GM18507 (cell line): Measurements from ENCODE around the gene NOS1AP.

Source experiments
- DNase-seq: peaks from one replicate; pipeline ENCODE4 v3.0.0; 2011; ENCODE audit warnings: low read depth; ENCODE audit not compliant: insufficient read length; ENCODE audit errors: extremely low spot score
- FAIRE-seq: peaks from 2 replicates; lab custom pipeline; 2011; peaks lifted over from hg19 to GRCh38; lab: Jason Lieb, UNC

NOS1AP gene

DNA sequence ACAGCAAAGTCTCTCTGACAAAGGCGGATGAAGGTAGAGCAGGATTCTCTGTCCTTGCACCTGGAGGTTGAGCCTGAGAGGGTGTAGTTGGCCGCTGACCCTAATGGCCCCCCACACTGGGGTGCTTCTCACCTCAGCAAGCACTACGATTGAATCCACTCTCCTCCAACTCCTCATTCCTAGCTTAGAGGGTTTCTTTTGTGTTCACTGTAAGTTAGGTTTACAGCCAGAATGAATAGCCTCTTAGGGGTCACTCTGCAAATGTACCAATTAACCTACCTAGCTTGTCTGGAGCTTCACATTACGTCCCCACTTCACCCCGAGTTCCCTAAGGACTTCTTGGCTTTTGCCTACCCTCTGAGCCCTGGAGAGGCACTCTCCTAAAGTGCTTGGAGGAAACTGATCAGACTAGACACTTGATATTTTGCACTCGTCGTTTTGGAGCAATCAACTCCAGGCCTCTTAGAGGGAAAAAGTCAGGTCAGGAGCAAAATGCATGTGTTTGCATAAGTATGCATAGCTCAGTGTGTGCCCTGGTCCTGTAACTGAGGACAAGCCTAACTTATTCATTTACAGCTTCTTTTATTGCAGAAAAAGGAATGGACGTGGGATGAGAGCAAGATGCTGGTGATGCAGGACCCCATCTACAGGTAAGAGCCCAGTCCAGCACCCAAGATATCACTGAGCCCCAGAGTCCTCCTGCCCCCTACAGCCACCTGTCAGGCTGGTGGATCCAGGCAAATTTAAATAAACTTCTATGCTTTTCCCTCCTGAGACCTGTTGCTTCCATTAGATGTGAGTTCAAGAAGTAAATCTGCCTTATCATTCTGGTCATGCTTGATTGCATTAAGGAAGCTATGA is 230.8 kb downstream of the NOS1AP start:
- no peak for FAIRE-seq
- DNase-seq, result no peak

DNA sequence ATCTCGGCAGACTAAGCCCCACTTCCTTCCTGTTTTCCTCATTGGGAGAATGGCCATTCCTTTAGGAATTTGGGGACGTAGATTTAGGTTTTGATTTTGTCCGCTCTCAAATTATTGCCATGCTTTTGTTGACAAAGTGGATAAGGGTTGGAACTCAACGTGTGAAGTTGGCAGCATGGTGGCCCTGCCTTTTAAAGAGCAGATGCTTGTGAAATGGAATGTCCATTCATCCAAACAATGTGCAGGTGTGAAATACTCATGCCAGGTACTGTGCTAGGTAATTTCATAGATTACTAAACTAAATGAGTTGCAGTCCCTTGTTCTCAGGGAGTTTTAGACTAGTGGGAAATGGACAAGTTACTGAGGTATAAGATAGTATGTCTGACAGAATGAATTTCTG is 232.2 kb downstream of the NOS1AP start:
- no peak for DNase-seq
- FAIRE-seq, result no peak

DNA sequence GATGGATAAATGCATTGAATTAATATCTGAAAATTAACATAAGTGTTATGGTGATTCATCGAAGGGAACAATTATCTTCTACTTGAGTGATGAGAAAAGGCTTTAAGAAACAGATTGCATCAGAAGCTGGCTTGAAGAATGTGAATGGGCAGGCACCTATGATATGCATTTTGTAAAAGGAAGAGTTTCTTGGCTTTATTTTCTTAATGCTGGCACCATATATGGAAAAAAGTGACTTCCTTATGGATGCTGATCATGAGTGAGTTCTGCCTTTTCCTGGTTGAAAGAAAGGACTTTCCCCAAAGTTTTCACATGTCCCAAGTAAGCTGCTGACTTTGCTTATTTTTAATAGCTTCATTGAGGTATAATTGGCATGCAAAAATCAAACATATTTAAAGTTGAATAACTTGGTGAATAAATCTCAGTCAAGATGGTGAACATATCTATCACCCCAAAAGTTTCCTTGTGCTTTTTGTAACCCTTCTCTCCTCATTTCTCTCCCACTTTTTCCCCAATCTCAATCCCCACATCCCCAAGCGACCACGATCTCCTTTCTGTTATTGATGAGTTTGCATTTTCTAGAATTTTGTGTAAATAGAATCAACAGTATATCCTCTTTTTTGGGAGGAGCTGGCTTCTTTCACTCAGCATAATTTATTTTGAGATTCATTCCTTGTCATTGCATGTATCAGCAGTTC is 233.0 kb downstream of the NOS1AP start:
- FAIRE-seq (no peak), DNase-seq (no peak)

DNA sequence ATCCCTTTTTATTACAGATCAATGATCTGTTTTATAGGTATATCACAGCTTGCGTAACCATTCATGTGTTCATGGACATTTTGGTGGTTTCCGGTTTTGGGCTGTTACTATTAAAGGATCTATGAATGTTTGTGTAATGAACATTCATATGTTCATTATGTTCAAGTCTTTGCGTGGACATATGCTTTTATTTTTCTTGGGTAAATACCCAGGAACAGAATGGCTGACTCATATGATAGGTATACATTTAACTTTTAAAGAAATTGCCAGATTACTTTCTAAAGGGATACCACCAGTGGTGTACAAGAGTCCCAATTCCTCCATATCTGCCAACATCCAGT is 233.5 kb downstream of the NOS1AP start:
- FAIRE-seq (no peak), DNase-seq (no peak)

DNA sequence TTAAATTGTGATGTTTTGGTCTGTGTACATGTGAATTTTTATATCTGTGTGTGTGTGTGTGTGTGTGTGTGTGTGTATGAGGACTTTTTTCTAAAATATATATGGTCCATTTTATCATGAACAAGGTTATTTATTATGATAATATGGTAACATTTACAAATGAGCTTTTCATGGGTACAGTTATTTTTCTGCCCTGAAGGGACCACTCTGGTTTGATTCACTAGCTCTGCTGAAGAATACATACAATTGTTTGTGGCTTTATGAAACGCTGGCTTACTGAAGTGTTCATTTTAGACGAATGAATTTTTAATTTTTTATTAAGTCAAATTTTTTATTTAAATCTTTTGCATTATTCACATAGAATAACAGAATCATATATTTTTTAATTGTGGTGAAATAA is 235.2 kb downstream of the NOS1AP start:
- FAIRE-seq, result no peak
- no peak for DNase-seq

DNA sequence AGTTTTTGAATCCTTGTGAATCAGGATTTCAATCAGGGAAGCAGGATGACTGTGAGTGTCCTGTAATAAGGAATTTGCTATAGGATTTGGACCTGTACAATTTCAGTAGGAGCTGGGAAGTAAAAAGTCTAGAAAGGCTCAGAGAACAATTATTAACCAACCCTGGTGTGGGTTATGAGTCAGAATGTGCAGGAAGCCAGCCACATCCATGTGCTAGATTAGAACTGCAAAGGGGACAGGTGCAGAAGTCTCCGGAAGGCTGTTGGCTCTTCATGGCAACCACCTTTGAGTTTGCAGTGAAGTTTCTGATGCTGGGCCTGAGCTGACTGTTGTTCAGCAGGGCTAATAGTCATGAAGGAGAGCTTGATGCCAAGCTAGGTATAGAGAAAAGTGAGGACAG is 236.5 kb downstream of the NOS1AP start:
- FAIRE-seq (no peak), DNase-seq (no peak)

DNA sequence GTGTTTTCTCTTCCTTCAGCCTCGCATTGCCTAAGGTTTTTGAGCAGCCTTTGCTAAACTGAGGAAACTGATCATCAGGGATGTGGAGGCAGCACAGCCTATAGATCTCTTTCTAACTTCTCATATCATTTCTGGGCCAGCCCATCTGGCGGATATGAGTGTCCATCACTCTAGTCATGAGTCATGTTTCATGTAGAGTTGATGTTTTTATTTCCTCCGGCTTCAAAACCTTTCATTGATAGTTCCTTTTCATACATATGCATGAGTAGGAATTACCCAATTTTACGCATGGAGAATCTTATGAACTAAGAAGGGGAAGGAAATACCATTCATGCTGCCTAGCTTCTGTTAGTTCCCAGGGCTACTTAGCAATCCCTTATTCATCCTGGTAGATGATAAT is 240.8 kb downstream of the NOS1AP start:
- FAIRE-seq, result no peak
- no peak for DNase-seq

DNA sequence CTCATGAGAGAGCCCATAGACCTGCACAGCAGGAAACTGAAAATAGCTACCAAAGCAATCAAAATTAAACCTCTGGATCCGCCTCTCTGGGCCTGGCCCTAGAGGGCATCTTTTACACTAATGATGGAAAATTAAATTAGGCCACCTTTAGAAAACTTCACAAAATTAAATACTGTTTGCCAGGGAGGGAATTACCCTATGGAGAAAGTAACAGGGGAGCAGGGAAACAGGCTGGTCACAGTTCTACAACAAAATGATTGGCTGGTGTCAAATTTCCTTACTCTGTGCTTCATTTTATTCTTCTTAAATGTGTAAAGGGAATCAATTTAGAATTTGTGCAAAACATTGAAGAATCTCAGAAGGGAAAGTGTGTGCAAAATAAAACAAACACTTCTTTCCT is 244.7 kb downstream of the NOS1AP start:
- DNase-seq (no peak), FAIRE-seq (no peak)

DNA sequence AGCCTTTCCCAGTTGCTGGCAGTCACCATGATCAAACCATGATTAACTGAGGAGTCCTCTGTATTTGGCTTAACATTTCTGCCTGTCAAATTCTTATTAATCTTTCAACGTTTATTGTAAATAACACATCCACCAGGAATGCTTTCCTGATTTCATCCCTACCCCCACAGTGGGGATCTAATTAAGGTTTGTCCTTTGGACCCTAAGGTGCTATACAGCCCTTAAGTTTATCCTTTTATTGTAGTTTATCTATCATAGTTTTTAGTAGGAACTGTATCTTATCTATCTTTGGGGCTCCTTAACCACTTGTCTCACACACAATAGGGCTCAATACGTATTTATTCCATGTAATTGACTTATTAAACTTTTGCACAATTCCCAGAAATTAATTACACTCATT is 246.2 kb downstream of the NOS1AP start:
- FAIRE-seq, result no peak
- no peak for DNase-seq

DNA sequence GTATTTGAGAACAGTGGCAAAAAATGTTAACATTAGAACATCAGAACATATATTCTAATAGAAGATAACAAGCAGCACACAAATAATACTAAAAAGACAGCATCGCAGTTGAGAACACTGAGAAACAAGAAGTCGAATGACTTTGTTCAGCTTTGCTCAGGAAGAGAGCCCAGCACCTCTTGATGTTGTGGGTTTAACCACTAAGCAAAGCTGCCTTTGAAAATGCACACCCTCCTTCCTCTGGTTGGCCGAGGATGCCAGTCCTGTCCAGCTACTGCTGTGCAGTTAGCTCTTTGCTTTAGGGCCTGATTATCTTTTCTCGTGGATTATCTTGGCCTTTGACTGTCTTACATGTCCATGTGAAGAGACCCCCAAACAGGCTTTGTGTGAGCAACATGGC is 246.7 kb downstream of the NOS1AP start:
- FAIRE-seq, result no peak
- DNase-seq, result no peak

DNA sequence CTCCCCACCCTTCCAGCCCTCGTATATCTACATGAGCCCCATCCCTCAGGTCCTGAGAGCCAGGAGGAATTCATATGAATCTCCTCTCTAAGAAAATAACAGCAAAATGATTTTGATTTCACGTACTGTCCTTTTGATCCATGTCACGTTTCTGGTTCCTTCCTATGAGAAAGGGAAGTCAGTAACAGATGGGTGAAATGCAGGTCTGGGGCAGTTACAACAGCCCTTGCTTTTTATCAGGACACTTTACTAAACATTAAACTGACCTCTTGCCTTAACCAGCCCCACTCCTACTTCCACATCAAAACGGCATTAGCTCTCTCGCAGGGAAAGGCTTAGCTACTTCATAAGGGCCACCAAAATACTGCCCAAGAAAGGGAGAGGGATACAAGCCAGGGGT is 248.1 kb downstream of the NOS1AP start:
- DNase-seq (no peak), FAIRE-seq (no peak)

DNA sequence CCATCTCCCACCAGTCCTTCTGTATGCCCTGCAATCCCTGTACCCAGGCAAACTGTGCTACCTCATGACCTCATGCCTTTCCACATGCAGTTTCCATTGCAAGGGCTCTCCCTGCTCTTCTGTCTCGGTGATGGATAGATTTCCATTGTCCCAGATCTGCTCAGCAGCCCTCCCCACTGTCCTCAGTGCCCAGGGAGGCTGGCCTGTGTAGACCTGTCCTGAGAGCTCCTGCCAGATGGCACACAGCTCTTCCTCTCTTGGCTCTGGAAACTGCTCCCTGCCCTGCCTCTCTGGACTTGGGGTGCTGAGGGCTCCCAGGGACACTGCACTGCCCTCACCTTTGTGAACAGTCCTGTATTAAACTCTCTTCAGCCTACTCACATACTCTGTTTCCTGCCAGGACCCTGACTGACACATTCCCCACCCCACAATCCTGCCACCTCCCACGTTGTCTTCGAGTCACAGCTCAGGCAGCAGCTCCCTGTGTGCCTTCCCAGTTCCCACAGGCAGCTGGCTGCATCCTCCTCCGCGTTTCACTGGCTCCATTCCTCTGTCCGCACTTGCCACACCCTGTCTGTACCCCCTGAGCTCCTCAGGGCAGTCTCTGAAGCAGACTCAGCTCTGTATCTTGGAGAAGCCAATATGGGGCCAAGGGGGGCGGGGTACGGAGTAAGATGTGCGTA is 250.1 kb downstream of the NOS1AP start:
- FAIRE-seq (no peak), DNase-seq (no peak)

DNA sequence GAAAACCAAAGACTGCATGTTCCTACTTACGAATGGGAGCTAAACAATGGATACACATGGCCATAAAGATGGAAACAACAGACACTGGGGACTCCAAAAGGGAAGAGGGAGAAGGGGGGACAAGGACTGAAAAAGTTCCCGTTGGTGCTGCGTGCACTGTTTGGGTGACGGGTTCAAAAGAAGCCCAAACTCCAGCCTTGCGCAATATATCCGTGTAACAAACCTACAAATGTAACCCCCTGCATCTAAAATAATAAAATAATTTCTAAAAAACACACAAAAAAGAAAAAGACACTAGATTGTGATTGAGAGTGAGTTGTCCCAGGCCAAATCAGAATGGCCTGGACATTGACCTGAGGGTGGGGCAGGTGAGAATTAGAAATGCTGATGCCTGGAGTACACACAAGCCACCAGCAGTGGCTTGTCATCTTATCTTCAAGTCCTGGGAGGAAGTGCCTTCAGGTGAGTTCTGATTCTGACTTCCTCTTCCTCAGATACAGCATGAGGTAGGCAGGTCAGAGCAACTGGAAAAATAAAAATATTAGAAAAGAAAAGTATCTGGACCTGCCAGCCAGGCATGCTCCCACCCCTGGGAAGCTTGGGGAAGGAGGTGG is 252.4 kb downstream of the NOS1AP start:
- FAIRE-seq, result no peak

DNA sequence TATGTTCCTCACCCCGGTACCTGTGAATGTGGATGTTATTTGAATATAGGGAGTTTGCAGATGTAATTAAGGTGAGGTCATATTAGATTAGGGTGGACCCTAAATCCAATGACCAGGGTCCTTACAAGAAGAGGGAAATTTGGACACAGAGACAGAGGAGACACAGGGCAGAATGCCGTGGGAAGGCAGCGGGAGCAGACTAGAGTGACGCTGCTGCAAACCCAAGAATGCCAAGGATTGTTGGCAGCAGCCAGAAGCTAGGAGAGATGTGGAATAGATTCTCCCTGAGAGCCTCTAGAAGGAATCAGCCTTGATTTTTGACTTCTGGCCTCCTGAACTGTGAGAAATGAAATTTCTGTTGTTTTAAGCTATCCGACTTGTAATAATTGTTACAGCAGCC is 253.5 kb downstream of the NOS1AP start:
- FAIRE-seq, result no peak
- no peak for DNase-seq

More for the DNA sequence above, 252.4 kb downstream of the NOS1AP start:
- no peak for DNase-seq

DNA sequence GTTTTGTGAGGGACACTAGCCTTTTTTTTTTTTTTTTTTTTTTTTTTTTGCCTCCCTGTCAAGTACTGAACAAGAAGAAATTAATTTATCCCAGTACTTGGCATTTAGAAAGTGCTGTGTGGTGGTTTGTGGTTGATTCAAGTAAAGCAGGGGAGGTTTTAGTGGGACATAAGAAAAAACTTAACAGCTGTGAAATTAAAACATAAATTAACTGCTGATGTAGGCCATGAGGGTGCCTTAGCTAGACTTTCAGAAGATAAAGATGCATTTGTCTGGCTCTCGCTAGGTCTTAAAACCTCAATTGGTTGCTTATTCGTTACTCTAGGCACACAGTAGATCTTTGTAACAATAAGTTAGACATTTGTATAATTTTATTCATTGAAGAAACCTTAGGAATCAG is 254.9 kb downstream of the NOS1AP start:
- DNase-seq (no peak), FAIRE-seq (no peak)

DNA sequence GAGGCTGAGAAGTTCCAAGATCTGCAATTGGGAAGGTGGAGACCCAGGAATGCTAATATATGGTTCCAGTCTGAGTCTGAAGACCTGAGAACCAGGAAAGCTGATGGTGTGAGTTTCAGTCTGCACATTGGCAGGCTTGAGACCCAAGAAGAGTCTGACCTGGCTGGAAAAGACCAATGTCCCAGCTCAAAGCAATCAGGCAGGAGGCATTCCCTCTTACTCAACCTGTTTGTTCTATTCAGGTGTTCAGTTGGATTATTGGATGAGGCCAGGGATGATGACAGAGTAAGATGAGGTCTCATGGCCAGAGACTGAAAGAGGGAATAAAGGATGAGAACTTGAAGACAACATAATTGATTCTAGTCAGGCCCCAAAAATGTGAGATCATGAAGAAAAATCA is 257.1 kb downstream of the NOS1AP start:
- no peak for DNase-seq
- FAIRE-seq, result no peak

DNA sequence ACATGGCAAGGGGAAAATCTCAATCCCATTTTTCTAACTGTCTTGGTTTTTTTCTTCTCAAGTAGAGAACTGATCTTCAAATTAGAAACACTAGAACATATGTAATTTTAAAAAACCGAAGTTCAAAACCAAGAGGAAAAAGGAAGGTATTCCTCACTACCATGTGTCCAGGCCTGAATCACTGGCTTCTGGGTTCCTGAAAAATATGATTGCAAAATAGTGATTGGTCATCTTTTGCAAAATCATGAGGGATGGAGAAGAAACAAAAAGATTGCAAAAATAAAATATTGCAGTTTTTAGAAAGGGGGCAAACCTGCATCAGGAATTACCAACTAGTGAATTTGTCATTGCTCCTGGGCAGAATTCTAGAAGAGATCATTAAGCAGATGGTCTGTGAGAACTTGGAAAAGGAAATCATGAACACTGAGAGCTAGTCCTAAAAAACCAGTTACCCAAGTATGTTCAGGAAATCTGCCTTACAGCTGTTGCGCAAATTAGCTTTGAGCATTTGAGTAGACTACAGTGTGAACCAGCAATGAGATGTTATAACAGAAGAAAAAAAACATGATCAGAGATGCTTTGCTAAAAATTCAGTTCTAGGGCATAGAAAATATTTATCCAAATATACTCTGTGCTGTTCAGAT is 257.8 kb downstream of the NOS1AP start:
- DNase-seq, result no peak
- no peak for FAIRE-seq

DNA sequence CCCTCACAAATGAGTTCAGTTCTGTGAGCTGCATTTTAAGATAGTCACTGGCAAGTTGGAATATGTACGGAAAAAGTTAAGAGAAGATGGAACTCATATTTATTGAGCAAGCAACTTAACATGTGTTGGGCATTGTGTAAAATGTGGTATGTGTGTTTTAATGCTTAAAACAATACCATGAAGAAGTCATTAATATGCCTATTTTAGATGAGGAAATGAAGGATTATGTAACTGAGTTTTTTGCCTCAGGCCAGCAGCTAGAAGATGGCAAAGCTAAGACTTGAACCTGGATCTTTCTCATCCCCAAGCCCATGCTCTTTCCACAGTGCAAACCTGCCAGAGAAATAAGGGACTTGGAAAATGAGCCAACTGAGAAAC is 258.3 kb downstream of the NOS1AP start:
- no peak for DNase-seq
- no peak for FAIRE-seq

DNA sequence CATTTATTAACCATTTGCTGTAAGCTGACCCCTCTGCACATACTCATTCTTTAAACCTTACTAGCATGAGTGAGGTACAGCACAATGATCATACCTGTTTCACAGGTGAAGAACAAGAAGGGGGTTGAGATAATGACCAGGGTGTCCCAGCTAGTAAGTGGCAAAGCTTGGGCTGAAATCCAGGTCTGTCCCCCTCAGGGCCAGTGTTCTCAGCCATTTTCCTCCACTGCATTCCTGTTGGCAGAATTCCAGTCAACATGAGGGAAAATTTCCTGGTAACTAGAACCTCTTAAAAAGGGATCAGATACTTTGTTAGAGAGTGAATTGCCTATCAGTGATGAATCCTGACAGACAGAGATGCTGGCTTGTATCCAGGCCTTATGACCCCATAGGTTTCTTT is 259.0 kb downstream of the NOS1AP start:
- FAIRE-seq (no peak), DNase-seq (no peak)

DNA sequence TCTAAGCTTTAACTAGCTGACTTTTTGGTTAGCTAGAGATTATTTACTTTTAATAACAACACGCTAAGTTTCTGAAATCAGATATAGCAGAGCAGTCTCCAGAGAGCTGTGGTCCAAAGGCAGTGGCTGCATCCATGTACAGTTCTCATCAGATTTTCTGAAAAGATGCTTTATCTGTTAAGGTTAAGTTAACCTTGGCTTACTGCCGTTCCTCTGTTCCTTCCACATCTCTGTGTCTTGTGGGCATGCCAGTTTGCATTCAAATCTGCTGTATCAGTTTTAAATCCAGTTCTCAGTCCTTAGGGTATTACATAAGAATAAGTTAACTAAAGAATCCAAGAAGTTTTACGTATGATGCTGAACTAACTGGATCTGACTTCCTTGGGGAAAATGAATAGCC is 260.3 kb downstream of the NOS1AP start:
- no peak for DNase-seq
- FAIRE-seq, result no peak
